CD14-positive monocyte (primary cell): Measurements from ENCODE around the gene ATOH8. TPM values are rescaled to one million over a fixed set of nuclear protein-coding genes. Genes with fewer than 3 reads are reported as not detected.

ENCODE experiments used
- DNase-seq, 3 donors: peaks; one replicate each; pipeline ENCODE4 v3.0.0-alpha.2; 2011 to 2022
- H2AFZ ChIP-seq: 2 replicates; pipeline ENCODE4 v1.6.0; 2012; ENCODE audit warnings: mild to moderate bottlenecking, low read depth, low read length, inconsistent platforms; ENCODE audit not compliant: insufficient read depth, poor library complexity, severe bottlenecking
- H3K27ac ChIP-seq, 2 donors: 1 replicate in 1 of 2; 2 replicates in 1 of 2; pipeline ENCODE4 v1.5.1; 2012 to 2013; ENCODE audit warnings: low read length in 2 of 2, control low read depth in 1 of 2, inconsistent platforms in 1 of 2, low read depth in 1 of 2, mild to moderate bottlenecking in 1 of 2
- H3K27me3 ChIP-seq, 2 donors: one replicate each; pipeline versions ENCODE4 v1.6.0 to v1.6.1; 2011 to 2013; ENCODE audit warnings: low read length in 2 of 2; ENCODE audit not compliant: control insufficient read depth in 2 of 2, insufficient read depth in 2 of 2
- H3K36me3 ChIP-seq, 2 donors: replicated peaks in 1 of 2; 1 replicate in 1 of 2; 2 replicates in 1 of 2; pipeline versions ENCODE4 v1.5.1 to v1.6.1; 2012 to 2013; ENCODE audit warnings: low read length in 2 of 2, control low read depth in 1 of 2, inconsistent platforms in 1 of 2, mild to moderate bottlenecking in 1 of 2; ENCODE audit not compliant: insufficient read depth in 2 of 2, control insufficient read depth in 1 of 2
- H3K4me1 ChIP-seq, 2 donors: 1 replicate in 1 of 2; 2 replicates in 1 of 2; pipeline versions ENCODE4 v1.5.1 to v1.6.1; 2012 to 2013; ENCODE audit warnings: low read length in 2 of 2, control low read depth in 1 of 2, inconsistent platforms in 1 of 2, mild to moderate bottlenecking in 1 of 2, moderate library complexity in 1 of 2; ENCODE audit not compliant: insufficient read depth in 2 of 2, control insufficient read depth in 1 of 2
- H3K4me2 ChIP-seq: replicated peaks from 2 replicates; pipeline ENCODE3; 2012; ENCODE audit warnings: low read length, moderate library complexity, mild to moderate bottlenecking; ENCODE audit not compliant: poor library complexity, severe bottlenecking; ENCODE audit errors: extremely low read depth
- H3K4me3 ChIP-seq, 3 experiments: fragments of 200-600 bp in 1 of 3; sonication (generic) in 1 of 3; replicated peaks in 1 of 3; 1 replicate in 2 of 3; 2 replicates in 1 of 3; pipeline ENCODE4 v1.5.1; 2011 to 2013; ENCODE audit warnings: low read length in 3 of 3, mild to moderate bottlenecking in 3 of 3, control low read depth in 2 of 3, low read depth in 2 of 3, inconsistent platforms in 1 of 3, moderate library complexity in 1 of 3
- H3K79me2 ChIP-seq: 2 replicates; pipeline ENCODE4 v1.6.0; 2012; ENCODE audit warnings: mild to moderate bottlenecking, control low read depth, inconsistent platforms, low read length, moderate library complexity; ENCODE audit not compliant: insufficient read depth
- H3K9ac ChIP-seq: 2 replicates; pipeline ENCODE4 v1.6.0; 2017; ENCODE audit warnings: low read length, mild to moderate bottlenecking; ENCODE audit not compliant: insufficient read depth, poor library complexity, severe bottlenecking
- H3K9me3 ChIP-seq, 2 donors: replicated peaks in 1 of 2; 1 replicate in 1 of 2; 2 replicates in 1 of 2; pipeline versions ENCODE4 v1.5.1 to v1.6.1; 2012 to 2013; ENCODE audit warnings: low read length in 2 of 2, control low read depth in 1 of 2; ENCODE audit not compliant: control insufficient read depth in 1 of 2, insufficient read depth in 1 of 2
- H4K20me1 ChIP-seq: 2 replicates; pipeline ENCODE4 v1.6.0; 2012; ENCODE audit warnings: mild to moderate bottlenecking, low read length, control low read depth, moderate library complexity; ENCODE audit not compliant: insufficient read depth
- H3K27ac Mint-ChIP-seq, 7 donors: one replicate each; pipeline ENCODE4 v1.8.0; 2020; ENCODE audit warnings: mild to moderate bottlenecking in 7 of 7, mixed read lengths in 7 of 7, moderate library complexity in 6 of 7, inconsistent platforms in 2 of 7
- H3K27me3 Mint-ChIP-seq, 3 donors: one replicate each; pipeline ENCODE4 v1.8.0; 2021 to 2022; ENCODE audit warnings: low read depth in 3 of 3, mild to moderate bottlenecking in 3 of 3, mixed read lengths in 3 of 3, moderate library complexity in 3 of 3, inconsistent platforms in 1 of 3
- H3K36me3 Mint-ChIP-seq, 2 donors: one replicate each; pipeline ENCODE4 v1.8.0; 2020; ENCODE audit warnings: mixed read lengths in 2 of 2, inconsistent platforms in 1 of 2, mild to moderate bottlenecking in 1 of 2
- H3K4me1 Mint-ChIP-seq: one replicate; pipeline ENCODE4 v1.8.0; 2020; ENCODE audit warnings: mild to moderate bottlenecking, mixed read lengths
- H3K4me3 Mint-ChIP-seq, 2 donors: one replicate each; pipeline ENCODE4 v1.8.0; 2020; ENCODE audit warnings: mild to moderate bottlenecking in 2 of 2, mixed read lengths in 2 of 2, moderate library complexity in 1 of 2
- H3K9me3 Mint-ChIP-seq, 7 donors: one replicate each; pipeline ENCODE4 v1.8.0; 2020 to 2022; ENCODE audit warnings: mixed read lengths in 7 of 7, mild to moderate bottlenecking in 6 of 7, moderate library complexity in 6 of 7, inconsistent platforms in 2 of 7
- WGBS: methylation state at CpG from one replicate; pipeline ENCODE4 v1.1.5; 2013; ENCODE audit warnings: missing lambda C conversion rate; ENCODE audit not compliant: insufficient coverage; 5-methylcytosine and 5-hydroxymethylcytosine counted together
- intact Hi-C, 2 donors: fragments of 100-400 bp; cut with micrococcal nuclease; formaldehyde crosslinking; loops; one replicate each; pipeline versions ENCODE4 v1.15.0 to v1.15.1; 2023
- polyA plus RNA-seq, 3 donors: library from polyadenylated mRNA; depleted of rRNA in 1 of 3; unstranded in 2 of 3; stranded (reverse) in 1 of 3; fragments of 300-500 nt in 2 of 3; fragments of >200 nt in 1 of 3; fragmentation: Illumina TruSeq in 2 of 3; gene quantifications; 1 replicate in 2 of 3; 2 replicates in 1 of 3; pipeline ENCODE4 v1.2.3, GENCODE V29; 2012 to 2021
- TF ChIP-seq, protein P1 (sequence below): fragments of 200-600 bp; IDR thresholded peaks from one replicate; pipeline ENCODE4 v1.8.0; 2022; ENCODE audit warnings: antibody characterized with exemption, mild to moderate bottlenecking

Gene ATOH8
- polyA plus RNA-seq, 3 donors = 2.0 to 3.9 (median 2.1) TPM

DNA sequence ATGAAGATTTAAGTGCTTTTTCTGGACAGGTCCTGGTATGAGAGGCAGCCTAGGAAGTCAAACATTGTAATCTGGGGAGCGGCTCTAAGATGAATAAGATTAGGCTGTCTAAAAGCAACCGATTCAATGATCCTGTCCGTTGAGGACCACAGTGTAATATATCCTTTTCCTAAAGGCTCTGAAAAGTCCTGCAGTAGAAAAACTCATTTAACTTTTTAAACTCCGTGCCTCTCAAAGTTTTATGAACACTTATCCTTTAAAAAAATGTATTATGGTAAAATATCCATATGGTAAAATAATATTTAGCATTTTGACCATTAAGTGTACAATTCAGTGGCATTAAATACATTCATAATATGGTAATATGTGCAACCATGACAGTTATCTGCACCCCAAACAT, 39.8 kb downstream of the ATOH8 start:
- Histone ChIP-seq H3K9ac (no peak overlapping the region), H3K9me3 (no peaks in the 10 kb centered on the region), H3K27ac (no peak overlapping the region), H3K79me2 (no peaks in the 10 kb centered on the region), H3K4me1 (peaks cover 12 to 15% of the 10 kb centered on the region in 2 donors), H2AFZ (no peak overlapping the region), H3K27me3 (no peaks in the 10 kb centered on the region), H3K4me2 (no peak overlapping the region), H3K36me3 (no peaks in the 10 kb centered on the region), H4K20me1 (no peaks in the 10 kb centered on the region), H3K4me3 (no peak overlapping the region)
- H3K27ac Mint-ChIP-seq = no peak overlapping the region
- WGBS = no CpG with 5 or more reads among the region's 4 CpGs
- peaks cover 0 to 12% (median 9%) of the 10 kb centered on the region in 3 donors for H3K27me3 Mint-ChIP-seq
- TF ChIP-seq, protein P1, sequence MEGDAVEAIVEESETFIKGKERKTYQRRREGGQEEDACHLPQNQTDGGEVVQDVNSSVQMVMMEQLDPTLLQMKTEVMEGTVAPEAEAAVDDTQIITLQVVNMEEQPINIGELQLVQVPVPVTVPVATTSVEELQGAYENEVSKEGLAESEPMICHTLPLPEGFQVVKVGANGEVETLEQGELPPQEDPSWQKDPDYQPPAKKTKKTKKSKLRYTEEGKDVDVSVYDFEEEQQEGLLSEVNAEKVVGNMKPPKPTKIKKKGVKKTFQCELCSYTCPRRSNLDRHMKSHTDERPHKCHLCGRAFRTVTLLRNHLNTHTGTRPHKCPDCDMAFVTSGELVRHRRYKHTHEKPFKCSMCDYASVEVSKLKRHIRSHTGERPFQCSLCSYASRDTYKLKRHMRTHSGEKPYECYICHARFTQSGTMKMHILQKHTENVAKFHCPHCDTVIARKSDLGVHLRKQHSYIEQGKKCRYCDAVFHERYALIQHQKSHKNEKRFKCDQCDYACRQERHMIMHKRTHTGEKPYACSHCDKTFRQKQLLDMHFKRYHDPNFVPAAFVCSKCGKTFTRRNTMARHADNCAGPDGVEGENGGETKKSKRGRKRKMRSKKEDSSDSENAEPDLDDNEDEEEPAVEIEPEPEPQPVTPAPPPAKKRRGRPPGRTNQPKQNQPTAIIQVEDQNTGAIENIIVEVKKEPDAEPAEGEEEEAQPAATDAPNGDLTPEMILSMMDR = no peak
- no peaks in the 10 kb centered on the region for H3K36me3 Mint-ChIP-seq
- intact Hi-C loops = no loop called here
- H3K4me3 Mint-ChIP-seq = no peak overlapping the region
- peaks cover 0 to 1% (median 0%) of the 10 kb centered on the region in 7 donors for H3K9me3 Mint-ChIP-seq
- DNase-seq = no peak
- peaks cover 16% of the 10 kb centered on the region for H3K4me1 Mint-ChIP-seq

DNA sequence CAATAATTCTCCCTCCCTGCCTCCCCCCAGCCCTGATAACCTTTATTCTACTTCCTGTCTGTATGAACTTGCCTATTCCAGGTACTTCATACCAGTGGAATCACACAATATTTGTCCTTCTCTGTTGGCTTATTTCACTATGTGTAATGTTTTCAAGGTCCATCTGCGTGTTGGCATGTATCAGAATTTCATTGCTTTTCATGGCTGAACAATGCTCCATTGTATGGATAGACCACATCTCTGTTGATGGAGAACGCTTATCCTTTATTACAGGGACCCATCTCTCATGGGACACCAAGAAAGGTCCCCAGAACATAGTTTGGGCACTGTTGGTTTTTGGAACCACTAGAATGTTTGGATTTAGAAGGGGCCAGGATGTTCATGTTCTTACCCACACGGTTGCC, 40.2 kb downstream of the ATOH8 start:
- H3K9ac ChIP-seq = no peak overlapping the region
- intact Hi-C loops = no loop called here
- peaks cover 0 to 12% (median 9%) of the 10 kb centered on the region in 3 donors for H3K27me3 Mint-ChIP-seq

More for the DNA sequence above, 40.2 kb downstream of the ATOH8 start:
- Mint-ChIP-seq H3K27ac (no peak overlapping the region), H3K36me3 (no peaks in the 10 kb centered on the region), H3K4me3 (no peak overlapping the region), H3K9me3 (peaks cover 0 to 1% (median 0%) of the 10 kb centered on the region in 7 donors), H3K4me1 (peaks cover 16% of the 10 kb centered on the region)
- DNase-seq = no peak
- TF ChIP-seq, protein P1 = no peak
- no peaks in the 10 kb centered on the region for H3K27me3 ChIP-seq
- H3K4me3 ChIP-seq = no peak overlapping the region
- H2AFZ ChIP-seq = no peak overlapping the region
- H3K27ac ChIP-seq = no peak overlapping the region
- peaks cover 12 to 15% of the 10 kb centered on the region in 2 donors for H3K4me1 ChIP-seq
- no peak overlapping the region for H3K4me2 ChIP-seq
- 92% methylated on average over 2 of the region's 3 CpGs for WGBS
- H3K9me3 ChIP-seq = no peaks in the 10 kb centered on the region
- no peaks in the 10 kb centered on the region for H3K36me3 ChIP-seq
- H4K20me1 ChIP-seq = no peaks in the 10 kb centered on the region
- H3K79me2 ChIP-seq = no peaks in the 10 kb centered on the region
